Measurements from ENCODE around the gene SNU13. TPM values are rescaled to one million over a fixed set of nuclear protein-coding genes. Genes with fewer than 3 reads are reported as not detected.

SNU13 gene
- total RNA-seq, 3 donors from 2014 or later, result 97.9 to 145 (median 127) TPM

GRCh38 chr22:41654322-41654721 is 34.3 kb downstream of the SNU13 start:
- intact Hi-C loops (cut with DNase I; ENCODE audit: low total_unique reads), result no loop called here
- no peak for DNase-seq (ENCODE audit: low spot score in 2 of 2)
- no peak overlapping the region for H3K27ac ChIP-seq
- no peaks in the 10 kb centered on the region for H3K9me3 ChIP-seq
- H3K4me3 ChIP-seq, result no peak overlapping the region
- H3K27me3 ChIP-seq, result no peaks in the 10 kb centered on the region
- TF ChIP-seq POLR2AphosphoS5 (IDR thresholded peaks at IDR 0.05) (no peak), CTCF (IDR thresholded peaks at IDR 0.05) (no peak), POLR2A (IDR thresholded peaks at IDR 0.05) (no peak)
- H3K4me1 ChIP-seq, result no peaks in the 10 kb centered on the region
- peaks cover 7% of the 10 kb centered on the region for H3K36me3 ChIP-seq

DNA sequence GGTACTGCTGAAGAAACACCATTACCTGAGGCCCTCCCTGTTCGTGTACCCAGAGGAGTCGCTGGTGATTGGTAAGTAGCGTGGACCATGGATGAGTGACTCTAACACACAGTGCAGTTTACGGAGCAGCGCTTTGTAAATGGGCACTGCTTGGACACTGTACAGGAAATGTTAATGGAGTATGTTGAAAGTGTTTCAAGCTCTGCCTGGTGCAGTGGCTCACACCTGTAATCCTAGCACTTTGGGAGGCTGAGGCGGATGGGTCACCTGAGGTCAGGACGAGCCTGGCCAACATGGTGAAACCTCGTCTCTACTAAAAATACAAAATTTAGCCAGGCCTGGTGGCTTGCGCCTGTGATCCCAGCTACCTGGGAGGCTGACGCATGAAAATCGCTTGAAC is 37.8 kb downstream of the SNU13 start:
- no peak for DNase-seq (ENCODE audit: low spot score in 2 of 2)
- Histone ChIP-seq H3K4me1 (no peaks in the 10 kb centered on the region), H3K4me3 (no peak overlapping the region), H3K36me3 (peaks cover 7% of the 10 kb centered on the region), H3K27ac (no peak overlapping the region), H3K9me3 (no peaks in the 10 kb centered on the region), H3K27me3 (no peaks in the 10 kb centered on the region)
- intact Hi-C loops (cut with DNase I; ENCODE audit: low total_unique reads), result no loop called here
- no peak for TF ChIP-seq POLR2AphosphoS5 (IDR thresholded peaks at IDR 0.05)
- TF ChIP-seq CTCF (IDR thresholded peaks at IDR 0.05), result no peak
- TF ChIP-seq POLR2A (IDR thresholded peaks at IDR 0.05), result no peak

DNA sequence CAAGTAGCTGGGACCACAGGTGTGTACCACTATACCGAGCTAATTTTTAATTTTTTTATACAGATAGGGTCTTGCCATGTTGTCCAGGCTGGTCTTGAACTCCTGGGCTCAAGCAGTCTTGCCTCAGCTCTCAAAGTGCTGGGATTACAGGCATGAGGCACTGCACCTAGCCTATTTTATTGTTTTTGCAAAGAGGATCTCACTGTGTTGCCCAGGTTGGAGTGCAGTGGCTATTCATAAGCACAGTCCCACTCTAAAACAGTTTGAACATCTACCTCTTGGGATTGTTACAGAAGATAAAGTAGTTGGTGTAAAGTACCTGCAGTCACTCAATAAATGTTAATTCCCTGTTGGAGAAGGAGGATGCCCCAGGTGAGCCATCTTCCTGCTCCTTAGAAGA is 38.4 kb downstream of the SNU13 start:
- Histone ChIP-seq H3K9me3 (no peaks in the 10 kb centered on the region), H3K36me3 (peaks cover 7% of the 10 kb centered on the region), H3K27me3 (no peaks in the 10 kb centered on the region), H3K4me1 (no peaks in the 10 kb centered on the region), H3K4me3 (no peak overlapping the region), H3K27ac (no peak overlapping the region)
- intact Hi-C loops (cut with DNase I; ENCODE audit: low total_unique reads), result no loop called here
- TF ChIP-seq CTCF (IDR thresholded peaks at IDR 0.05), result no peak
- TF ChIP-seq POLR2A (IDR thresholded peaks at IDR 0.05), result no peak
- no peak for TF ChIP-seq POLR2AphosphoS5 (IDR thresholded peaks at IDR 0.05)
- no peak for DNase-seq (ENCODE audit: low spot score in 2 of 2)

GRCh38 chr22:41648432-41648831 is 40.2 kb downstream of the SNU13 start:
- H3K27me3 ChIP-seq, result no peaks in the 10 kb centered on the region
- no peak overlapping the region for H3K4me3 ChIP-seq
- H3K9me3 ChIP-seq, result no peaks in the 10 kb centered on the region
- peaks cover 2% of the 10 kb centered on the region for H3K36me3 ChIP-seq
- no peak overlapping the region for H3K27ac ChIP-seq
- no peak for DNase-seq (ENCODE audit: low spot score in 2 of 2)
- intact Hi-C loops (cut with DNase I; ENCODE audit: low total_unique reads), result no loop called here
- TF ChIP-seq POLR2AphosphoS5 (IDR thresholded peaks at IDR 0.05) (no peak), POLR2A (IDR thresholded peaks at IDR 0.05) (no peak), CTCF (IDR thresholded peaks at IDR 0.05) (no peak)
- H3K4me1 ChIP-seq, result no peaks in the 10 kb centered on the region

- H3K4me3 ChIP-seq, result no peak overlapping the region
- TF ChIP-seq CTCF (IDR thresholded peaks at IDR 0.05), result no peak
- TF ChIP-seq POLR2AphosphoS5 (IDR thresholded peaks at IDR 0.05), result no peak
- no peak for TF ChIP-seq POLR2A (IDR thresholded peaks at IDR 0.05)
- H3K9me3 ChIP-seq, result no peaks in the 10 kb centered on the region
- no peak for DNase-seq (ENCODE audit: low spot score in 2 of 2)
- H3K4me1 ChIP-seq, result no peaks in the 10 kb centered on the region
- no peak overlapping the region for H3K27ac ChIP-seq
- no peaks in the 10 kb centered on the region for H3K27me3 ChIP-seq
- no peaks in the 10 kb centered on the region for H3K36me3 ChIP-seq
- intact Hi-C loops (cut with DNase I; ENCODE audit: low total_unique reads), result no loop called here
These were observed 40.9 kb downstream of the SNU13 start for GRCh38 chr22:41647771-41648170.
